Measurements from ENCODE around the gene MYO9A. TPM values are rescaled to one million over a fixed set of nuclear protein-coding genes. Genes with fewer than 3 reads are reported as not detected.

Gene MYO9A
- total RNA-seq, 1 experiment from 2014 or later = 22.6 TPM

GRCh38 chr15:71781965-71782265 is 336.0 kb downstream of the MYO9A start:
- Histone ChIP-seq H3K4me3 (no peak overlapping the region), H3K36me3 (no peaks in the 10 kb centered on the region; the same call in 1 of the 2 replicates), H3K27me3 (no peaks in the 10 kb centered on the region), H3K9me3 (no peaks in the 10 kb centered on the region)
- DNase-seq = no peak

GRCh38 chr15:71781179-71781964 is 336.6 kb downstream of the MYO9A start:
- Histone ChIP-seq H3K4me3 (no peak overlapping the region), H3K36me3 (no peaks in the 10 kb centered on the region; the same call in 1 of the 2 replicates), H3K27me3 (no peaks in the 10 kb centered on the region), H3K9me3 (no peaks in the 10 kb centered on the region)
- no peak for DNase-seq

GRCh38 chr15:71780115-71780976 is 337.6 kb downstream of the MYO9A start:
- Histone ChIP-seq H3K36me3 (no peaks in the 10 kb centered on the region; the same call in 1 of the 2 replicates), H3K27me3 (no peaks in the 10 kb centered on the region), H3K4me3 (no peak overlapping the region), H3K9me3 (no peaks in the 10 kb centered on the region)
- DNase-seq = no peak

GRCh38 chr15:71779073-71779797 is 338.7 kb downstream of the MYO9A start:
- no peak overlapping the region for H3K4me3 ChIP-seq
- H3K27me3 ChIP-seq = no peaks in the 10 kb centered on the region
- no peak for DNase-seq
- H3K9me3 ChIP-seq = no peaks in the 10 kb centered on the region
- no peaks in the 10 kb centered on the region; the same call in 1 of the 2 replicates for H3K36me3 ChIP-seq

- DNase-seq = no peak
- H3K4me3 ChIP-seq = no peak overlapping the region
- H3K36me3 ChIP-seq = no peaks in the 10 kb centered on the region; the same call in 1 of the 2 replicates
- H3K9me3 ChIP-seq = no peaks in the 10 kb centered on the region; the same call in 1 of the 2 replicates
- H3K27me3 ChIP-seq = no peaks in the 10 kb centered on the region
Observed at GRCh38 chr15:71777216-71777943, 340.6 kb downstream of the MYO9A start.

GRCh38 chr15:71776304-71776703 is 341.6 kb downstream of the MYO9A start:
- DNase-seq = no peak
- H3K9me3 ChIP-seq = no peaks in the 10 kb centered on the region; the same call in 1 of the 2 replicates
- H3K4me3 ChIP-seq = no peak overlapping the region
- H3K36me3 ChIP-seq = no peaks in the 10 kb centered on the region; the same call in 1 of the 2 replicates
- no peaks in the 10 kb centered on the region for H3K27me3 ChIP-seq

GRCh38 chr15:71775856-71776255 is 342.1 kb downstream of the MYO9A start:
- Histone ChIP-seq H3K4me3 (no peak overlapping the region), H3K36me3 (no peaks in the 10 kb centered on the region; the same call in 1 of the 2 replicates), H3K9me3 (no peaks in the 10 kb centered on the region; the same call in 1 of the 2 replicates), H3K27me3 (no peaks in the 10 kb centered on the region)
- DNase-seq = no peak

- H3K27me3 ChIP-seq = no peaks in the 10 kb centered on the region
- no peak for DNase-seq
- no peaks in the 10 kb centered on the region; the same call in 1 of the 2 replicates for H3K9me3 ChIP-seq
- H3K36me3 ChIP-seq = no peaks in the 10 kb centered on the region
- H3K4me3 ChIP-seq = no peak overlapping the region
Observed at GRCh38 chr15:71773206-71773859, 344.6 kb downstream of the MYO9A start.

Other genes with a start within 250 kb of the MYO9A start
- 0.84 and 1.7 TPM in 2 replicates for gene SENP8, start 253 bp upstream of the MYO9A start, total RNA-seq (2014; rRNA removed; shearing (Covaris generic); ENCODE audit: low replicate concordance)
- not detected in 2 replicates for gene GRAMD2A, start 79.6 kb upstream of the MYO9A start, total RNA-seq (2014; rRNA removed; shearing (Covaris generic); ENCODE audit: low replicate concordance)
- 3,484 and 3,839 TPM in 2 replicates for gene PKM, start 113.0 kb upstream of the MYO9A start, total RNA-seq (2014; rRNA removed; shearing (Covaris generic); ENCODE audit: low replicate concordance)
- gene PARP6, start 154.4 kb upstream of the MYO9A start, total RNA-seq (2014; rRNA removed; shearing (Covaris generic); ENCODE audit: low replicate concordance) = 16.3 and 28.4 TPM in 2 replicates
- gene CELF6, start 202.0 kb upstream of the MYO9A start, total RNA-seq (2014; rRNA removed; shearing (Covaris generic); ENCODE audit: low replicate concordance) = 1.1 TPM in 1 of 2 replicates, not detected in the other

Data from MG63 (cell line).